ENCODE data around the gene ENSA. TPM values are rescaled to one million over a fixed set of nuclear protein-coding genes. Genes with fewer than 3 reads are reported as not detected.
"Not testable (repeated sequence)": the region's sequence is repeated elsewhere in the genome, so short reads cannot be mapped to it uniquely, and the experiment has no call there.

Gene ENSA
- total RNA-seq, 4 donors from 2014 or later = 179 to 377 (median 344) TPM

- Histone ChIP-seq H3K9me3 (no peaks in the 10 kb centered on the region), H3K27ac (peak overlapping the region; percentile 98 to 100 (median 99)), H3K36me3 (peaks cover 9 to 73% (median 40%) of the 10 kb centered on the region in 3 donors), H3K4me1 (peaks cover 38 to 75% (median 59%) of the 10 kb centered on the region in 3 donors), H3K27me3 (no peaks in the 10 kb centered on the region), H3K4me3 (peak overlapping the region; percentile 92 to 99 (median 96))
- 31 to 34% methylated on average over 6 of the region's 6 CpGs for WGBS, 2 donors
- no peak for TF ChIP-seq CTCF (IDR thresholded peaks at IDR 0.05)
- no peak for TF ChIP-seq POLR2A (IDR thresholded peaks at IDR 0.05)
- no peak for DNase-seq
- intact Hi-C loops (cut with DNase I) = no loop called here
These were observed 54.9 kb downstream of the ENSA start for GRCh38 chr1:150574260-150575071.

- intact Hi-C loops (cut with DNase I); H3K27me3 ChIP-seq; H3K9me3 ChIP-seq; DNase-seq: not testable (repeated sequence)
- TF ChIP-seq POLR2A (IDR thresholded peaks at IDR 0.05) = peak in 1 of 4 donors; percentile 12
- H3K4me1 ChIP-seq = peaks cover 46 to 83% (median 68%) of the 10 kb centered on the region in 3 donors
- 50 to 65% methylated on average over 5 to 12 of the region's 13 CpGs for WGBS, 2 donors
- H3K36me3 ChIP-seq = peaks cover 9 to 69% (median 39%) of the 10 kb centered on the region in 3 donors
- peak overlapping the region; percentile 6 to 100 (median 64) for H3K27ac ChIP-seq
- peak overlapping the region in 2 of 4 donors; percentile 99 for H3K4me3 ChIP-seq
These were observed 55.8 kb downstream of the ENSA start for GRCh38 chr1:150573648-150574071.

GRCh38 chr1:150572918-150573647 lies 56.3 kb downstream of the ENSA start:
- no peaks in the 10 kb centered on the region for H3K9me3 ChIP-seq
- peaks cover 49 to 89% (median 73%) of the 10 kb centered on the region in 3 donors for H3K4me1 ChIP-seq
- intact Hi-C loops (cut with DNase I) = no loop called here
- peak overlapping the region; percentile 6 to 100 (median 64) for H3K27ac ChIP-seq
- peak overlapping the region in 2 of 4 donors; percentile 99 for H3K4me3 ChIP-seq
- TF ChIP-seq CTCF (IDR thresholded peaks at IDR 0.05) (no peak), POLR2A (IDR thresholded peaks at IDR 0.05) (no peak)
- H3K36me3 ChIP-seq = peaks cover 9 to 69% (median 34%) of the 10 kb centered on the region in 3 donors
- no peak for DNase-seq
- 37 to 38% methylated on average over 4 of the region's 4 CpGs for WGBS, 2 donors
- H3K27me3 ChIP-seq = no peaks in the 10 kb centered on the region

Small RNA genes within 50 kb of the gene (small RNA-seq; reads per million reads assigned to genes)
- gene RF00015 = 0 reads per million in 4 donors
- gene RF00561 = 0 reads per million in 4 donors

Other genes starting within 250 kb of the ENSA start
- 10 to 100 TPM; 10.5 to 16.5 (median 13.7) TPM for gene TARS2, start 142.2 kb downstream of the ENSA start, total RNA-seq
- 1,000 to 10,000 TPM in 1 of 4 donors, 100 to 1,000 TPM in 3; 311 to 1,013 (median 406) TPM for gene ECM1, start 121.5 kb downstream of the ENSA start, total RNA-seq
- gene FALEC, start 113.9 kb downstream of the ENSA start, total RNA-seq = 1 to 10 TPM in 1 of 4 donors, not detected in 3; 3.6 TPM
- 10 to 100 TPM; 30.6 to 76.8 (median 43.3) TPM for gene ADAMTSL4, start 80.2 kb downstream of the ENSA start, total RNA-seq
- 100 to 1,000 TPM; 167 to 256 (median 216) TPM for gene MCL1, start 50.0 kb downstream of the ENSA start, total RNA-seq
- 10 to 100 TPM; 26.1 to 38.6 (median 31.8) TPM for gene GOLPH3L, start 67.5 kb upstream of the ENSA start, total RNA-seq
- gene HORMAD1, start 91.3 kb upstream of the ENSA start, total RNA-seq = 10 to 100 TPM in 1 of 4 donors, 1 to 10 TPM in 2, not detected in 1; 4.1 to 10.1 (median 9.3) TPM
- gene CTSS, start 136.2 kb upstream of the ENSA start, total RNA-seq = 10 to 100 TPM; 19.7 to 82.4 (median 48.0) TPM
- 10 to 100 TPM in 2 of 4 donors, 1 to 10 TPM in 2; 3.0 to 71.7 (median 38.5) TPM for gene CTSK, start 178.6 kb upstream of the ENSA start, total RNA-seq
- 10 to 100 TPM; 20.5 to 39.9 (median 25.0) TPM for gene ARNT, start 247.0 kb upstream of the ENSA start, total RNA-seq